HL-60/S4 treated with retinoic acid at 250 ng/mL for 4 days and 3 days (cell line): ENCODE data around the gene TRIAP1.
"Not testable (repeated sequence)": the region's sequence is repeated elsewhere in the genome, so short reads cannot be mapped to it uniquely, and the experiment has no call there.

ENCODE experiments used
- in situ Hi-C: fragments of 300-500 bp; cut with MboI; formaldehyde crosslinking; loops from 2 replicates; pipeline ENCODE4 v1.7.0; 2022; ENCODE audit warnings: low sequenced_read_pairs

Gene TRIAP1

DNA sequence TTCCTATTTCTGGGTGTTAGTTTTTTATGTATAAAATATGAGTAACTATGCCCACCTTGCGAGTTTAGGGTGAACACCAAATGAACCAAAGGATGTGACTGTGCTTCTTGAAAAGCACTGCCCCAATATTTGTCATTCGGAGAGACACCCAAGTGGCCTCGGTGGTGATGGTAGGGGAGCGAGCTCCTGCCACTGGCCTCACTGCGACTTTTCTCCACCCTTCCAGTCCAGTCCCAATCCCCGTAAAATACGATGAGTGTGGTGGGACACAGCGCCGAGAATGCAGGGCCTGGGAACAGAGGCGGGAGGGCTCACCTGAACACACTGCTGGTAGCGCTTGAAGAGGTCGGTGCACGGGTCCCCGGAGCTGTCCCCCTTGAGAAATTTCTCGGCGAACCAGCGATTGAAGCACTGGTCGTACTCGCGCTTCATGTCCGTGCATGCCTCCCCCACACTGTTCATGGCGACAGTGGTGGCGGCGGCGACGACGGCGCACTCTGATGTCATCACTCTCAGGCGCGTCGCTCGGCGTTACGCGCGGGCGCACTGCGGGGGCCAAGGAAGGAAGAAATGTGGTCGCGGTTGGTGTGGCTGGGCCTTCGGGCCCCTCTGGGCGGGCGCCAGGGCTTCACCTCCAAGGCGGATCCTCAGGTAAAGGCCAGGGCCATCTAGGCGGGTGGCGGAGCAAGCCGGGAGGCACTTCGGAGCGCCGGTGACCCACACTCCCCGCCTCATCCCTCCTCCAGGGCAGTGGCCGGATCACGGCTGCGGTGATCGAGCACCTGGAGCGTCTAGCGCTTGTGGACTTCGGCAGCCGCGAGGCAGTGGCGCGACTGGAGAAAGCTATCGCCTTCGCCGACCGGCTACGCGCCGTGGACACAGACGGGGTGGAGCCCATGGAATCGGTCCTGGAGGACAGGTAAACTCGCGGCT lies at the start of gene TRIAP1, which contains the start of gene GATC:
Gene TRIAP1 (minus strand): TSS at position 474 of the 933 bp plus-strand sequence. CDS start 12 bp downstream, at position 462.
Gene GATC (plus strand): TSS at position 534 of the 933 bp plus-strand sequence. CDS start 37 bp downstream, at position 571.
- in situ Hi-C loops, result no loop called here

DNA sequence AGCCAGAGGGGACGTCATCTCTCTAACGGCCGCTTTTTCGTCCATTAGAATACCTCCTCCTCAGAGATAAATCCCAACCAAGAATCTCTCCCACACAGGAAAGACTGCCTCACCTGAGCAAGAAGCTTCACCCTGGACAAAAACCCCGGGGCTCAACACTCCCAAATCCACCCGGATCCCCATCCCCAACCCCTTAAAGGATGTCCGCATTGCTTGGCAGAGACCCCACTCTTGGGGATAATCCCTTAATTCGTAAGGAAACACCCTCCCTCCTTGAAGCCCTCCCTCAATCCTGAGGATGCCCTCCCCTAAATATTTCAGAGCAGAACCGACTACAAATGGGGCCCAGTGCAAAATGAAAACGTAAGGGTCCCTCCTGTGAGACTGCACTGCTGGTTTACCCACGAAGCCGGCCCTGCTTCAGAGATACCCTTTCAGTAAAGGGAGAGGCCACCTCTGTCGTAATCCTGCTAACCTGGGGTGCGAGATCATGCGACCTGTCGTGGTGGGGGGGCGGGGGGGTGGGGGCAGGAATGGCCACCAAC lies 49.1 kb upstream of the TRIAP1 start:
- in situ Hi-C loops, result no loop called here

GRCh38 chr12:120490833-120491512 lies 44.8 kb upstream of the TRIAP1 start:
- in situ Hi-C loops, result no loop called here

GRCh38 chr12:120490325-120490724 lies 44.1 kb upstream of the TRIAP1 start:
- in situ Hi-C loops, result no loop called here

- in situ Hi-C loops, result no loop called here
Observed at GRCh38 chr12:120489018-120489417, 42.8 kb upstream of the TRIAP1 start.

- in situ Hi-C loops, result no loop called here
Observed at GRCh38 chr12:120488057-120488640, 42.0 kb upstream of the TRIAP1 start.

- in situ Hi-C loops, result not testable (repeated sequence)
Observed at GRCh38 chr12:120487552-120487951, 41.4 kb upstream of the TRIAP1 start.

- in situ Hi-C loops, result no loop called here
Observed at GRCh38 chr12:120485961-120486881, 40.0 kb upstream of the TRIAP1 start.

DNA sequence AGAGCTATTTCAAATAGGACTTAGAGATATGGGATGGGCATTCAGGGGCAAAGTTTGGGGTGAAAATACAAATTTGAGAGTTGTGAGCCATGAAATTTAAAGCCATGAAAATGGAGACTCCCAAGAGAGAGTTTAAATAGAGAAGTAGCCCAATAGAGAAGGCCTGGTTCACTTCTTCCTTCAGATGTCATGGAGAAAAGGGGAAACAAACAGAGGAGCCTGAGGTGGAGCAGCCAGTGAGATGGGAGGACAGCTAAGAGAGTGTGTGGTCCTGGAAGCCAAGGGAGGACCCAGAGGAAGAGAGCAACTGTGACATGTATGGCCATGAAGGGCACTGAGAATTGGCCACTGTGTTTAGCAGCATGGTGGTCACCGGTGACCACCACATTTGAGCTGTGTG lies 37.4 kb upstream of the TRIAP1 start:
- in situ Hi-C loops, result no loop called here

- in situ Hi-C loops, result no loop called here
Observed at GRCh38 chr12:120481022-120481767, 35.0 kb upstream of the TRIAP1 start.

GRCh38 chr12:120480211-120480610 lies 34.0 kb upstream of the TRIAP1 start:
- in situ Hi-C loops, result no loop called here

GRCh38 chr12:120479458-120479857 lies 33.3 kb upstream of the TRIAP1 start:
- in situ Hi-C loops, result no loop called here

DNA sequence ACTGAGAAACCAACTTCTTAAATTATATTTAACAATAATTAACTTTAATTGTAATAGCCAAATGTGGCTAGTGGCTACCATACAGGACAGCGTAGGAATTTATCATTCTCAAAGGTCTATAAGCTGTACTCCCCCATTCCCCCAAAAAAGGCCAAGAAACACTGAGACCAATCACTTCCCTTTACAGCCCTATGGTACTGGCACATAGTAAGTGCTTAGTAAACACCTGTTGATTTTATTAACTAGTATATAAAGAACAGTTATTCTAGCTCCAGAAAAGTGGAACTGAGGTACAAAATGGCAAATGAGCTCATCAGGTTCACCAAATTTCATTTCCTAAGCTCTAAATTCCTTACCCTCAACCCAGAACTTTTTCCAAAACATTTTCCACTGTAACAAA lies 29.5 kb upstream of the TRIAP1 start:
- in situ Hi-C loops, result no loop called here

GRCh38 chr12:120474616-120474960 lies 28.4 kb upstream of the TRIAP1 start:
- in situ Hi-C loops, result no loop called here

- in situ Hi-C loops, result no loop called here
Observed at GRCh38 chr12:120473807-120474615, 27.8 kb upstream of the TRIAP1 start.

- in situ Hi-C loops, result no loop called here
Observed at GRCh38 chr12:120472521-120472920, 26.3 kb upstream of the TRIAP1 start.

- in situ Hi-C loops, result no loop called here
Observed at GRCh38 chr12:120470150-120470784, 24.1 kb upstream of the TRIAP1 start.

GRCh38 chr12:120469450-120470149 lies 23.4 kb upstream of the TRIAP1 start, which contains the start of gene SRSF9:
SRSF9 (minus strand) TSS chr12:120469748; CDS start chr12:120469609, 139 bp downstream.
- in situ Hi-C loops, result no loop called here
